Measurements from ENCODE around the gene LOXHD1.

LOXHD1 gene

GRCh38 chr18:46478796-46479195, 178.2 kb downstream of the LOXHD1 start:
- H3K27ac ChIP-seq (ENCODE audit: low read depth, low read length, poor library complexity, severe bottlenecking) = no peak overlapping the region
- no peaks in the 10 kb centered on the region for H3F3A ChIP-seq (ENCODE audit: insufficient read depth, low read length)
- no peaks in the 10 kb centered on the region for H3K79me2 ChIP-seq (ENCODE audit: insufficient read depth, low read length)
- H3K36me3 ChIP-seq (ENCODE audit: insufficient read depth, low read length) = no peaks in the 10 kb centered on the region
- H3K27me3 ChIP-seq (ENCODE audit: insufficient read depth, low read length) = no peaks in the 10 kb centered on the region
- no peak overlapping the region for H3K9ac ChIP-seq (ENCODE audit: low read length)
- no peak overlapping the region for H3K4me2 ChIP-seq (ENCODE audit: low read length)
- no peak overlapping the region for H3K4me3 ChIP-seq (ENCODE audit: low read depth, low read length, poor library complexity, severe bottlenecking)
- no peaks in the 10 kb centered on the region for H4K20me1 ChIP-seq (ENCODE audit: insufficient read depth, low read length)
- no peaks in the 10 kb centered on the region for H3K4me1 ChIP-seq (ENCODE audit: insufficient read depth, low read length, severe bottlenecking)
- no peaks in the 10 kb centered on the region for H3K9me2 ChIP-seq (ENCODE audit: low read depth, low read length)
- TF ChIP-seq CTCF (IDR thresholded peaks at IDR 0.05; ENCODE audit: low read length) (no peak), EZH2 (IDR thresholded peaks at IDR 0.05; ENCODE audit: borderline replicate concordance, low read length) (no peak)
- H2AFZ ChIP-seq (ENCODE audit: low read length) = no peak overlapping the region
- H3K9me3 ChIP-seq (ENCODE audit: low read length) = no peaks in the 10 kb centered on the region

GRCh38 chr18:46477425-46478011, 179.5 kb downstream of the LOXHD1 start:
- Histone ChIP-seq H3F3A (ENCODE audit: insufficient read depth, low read length) (no peaks in the 10 kb centered on the region), H3K27me3 (ENCODE audit: insufficient read depth, low read length) (no peaks in the 10 kb centered on the region), H3K9me2 (ENCODE audit: low read depth, low read length) (no peaks in the 10 kb centered on the region), H3K9ac (ENCODE audit: low read length) (no peak overlapping the region), H3K27ac (ENCODE audit: low read depth, low read length, poor library complexity, severe bottlenecking) (no peak overlapping the region), H3K9me3 (ENCODE audit: low read length) (no peaks in the 10 kb centered on the region), H3K4me2 (ENCODE audit: low read length) (no peak overlapping the region), H4K20me1 (ENCODE audit: insufficient read depth, low read length) (no peaks in the 10 kb centered on the region), H2AFZ (ENCODE audit: low read length) (no peak overlapping the region), H3K4me1 (ENCODE audit: insufficient read depth, low read length, severe bottlenecking) (no peaks in the 10 kb centered on the region), H3K4me3 (ENCODE audit: low read depth, low read length, poor library complexity, severe bottlenecking) (no peak overlapping the region), H3K79me2 (ENCODE audit: insufficient read depth, low read length) (no peaks in the 10 kb centered on the region), H3K36me3 (ENCODE audit: insufficient read depth, low read length) (no peaks in the 10 kb centered on the region)
- TF ChIP-seq EZH2 (IDR thresholded peaks at IDR 0.05; ENCODE audit: borderline replicate concordance, low read length) (no peak), CTCF (IDR thresholded peaks at IDR 0.05; ENCODE audit: low read length) (no peak)

GRCh38 chr18:46475390-46475752, 181.6 kb downstream of the LOXHD1 start:
- TF ChIP-seq EZH2 (IDR thresholded peaks at IDR 0.05; ENCODE audit: borderline replicate concordance, low read length) (no peak), CTCF (IDR thresholded peaks at IDR 0.05; ENCODE audit: low read length) (no peak)
- H2AFZ ChIP-seq (ENCODE audit: low read length) = no peak overlapping the region
- no peaks in the 10 kb centered on the region for H3F3A ChIP-seq (ENCODE audit: insufficient read depth, low read length)
- H3K27ac ChIP-seq (ENCODE audit: low read depth, low read length, poor library complexity, severe bottlenecking) = no peak overlapping the region
- no peaks in the 10 kb centered on the region for H3K27me3 ChIP-seq (ENCODE audit: insufficient read depth, low read length)
- H3K4me1 ChIP-seq (ENCODE audit: insufficient read depth, low read length, severe bottlenecking) = no peaks in the 10 kb centered on the region
- no peaks in the 10 kb centered on the region for H3K9me2 ChIP-seq (ENCODE audit: low read depth, low read length)
- H3K79me2 ChIP-seq (ENCODE audit: insufficient read depth, low read length) = no peaks in the 10 kb centered on the region
- no peak overlapping the region for H3K9ac ChIP-seq (ENCODE audit: low read length)
- no peak overlapping the region for H3K4me2 ChIP-seq (ENCODE audit: low read length)
- H3K36me3 ChIP-seq (ENCODE audit: insufficient read depth, low read length) = no peaks in the 10 kb centered on the region
- no peak overlapping the region for H3K4me3 ChIP-seq (ENCODE audit: low read depth, low read length, poor library complexity, severe bottlenecking)
- no peaks in the 10 kb centered on the region for H4K20me1 ChIP-seq (ENCODE audit: insufficient read depth, low read length)
- H3K9me3 ChIP-seq (ENCODE audit: low read length) = no peaks in the 10 kb centered on the region
